DOHH2 (cell line): Measurements from ENCODE around the gene GSG1.

Experiments used
- H3F3A ChIP-seq: fragments of 200-600 bp; sonication (generic), shearing (Covaris generic); 2 replicates; pipeline ENCODE4 v1.6.0; 2016; ENCODE audit warnings: antibody characterized with exemption, mild to moderate bottlenecking; ENCODE audit not compliant: control insufficient read depth, insufficient read depth
- H3K27ac ChIP-seq: fragments of 200-600 bp; sonication (generic); 2 replicates; pipeline ENCODE4 v1.5.1; 2014; ENCODE audit warnings: low read depth, mild to moderate bottlenecking, low read length, moderate library complexity
- H3K27me3 ChIP-seq: fragments of 200-600 bp; sonication (generic); 2 replicates; pipeline ENCODE4 v1.6.1; 2014; ENCODE audit warnings: mild to moderate bottlenecking, low read length, mixed read lengths; ENCODE audit not compliant: control insufficient read depth
- H3K36me3 ChIP-seq: fragments of 200-600 bp; sonication (generic); 2 replicates; pipeline ENCODE4 v1.6.1; 2014; ENCODE audit warnings: mild to moderate bottlenecking, low read length, moderate library complexity, mixed read lengths; ENCODE audit not compliant: control insufficient read depth
- H3K4me1 ChIP-seq: fragments of 200-600 bp; sonication (generic); 2 replicates; pipeline ENCODE4 v1.6.1; 2014; ENCODE audit warnings: mild to moderate bottlenecking, low read length, mixed read lengths; ENCODE audit not compliant: control insufficient read depth
- H3K4me2 ChIP-seq: fragments of 200-600 bp; sonication (generic); 2 replicates; pipeline ENCODE4 v1.6.0; 2014; ENCODE audit warnings: mild to moderate bottlenecking, low read length, moderate library complexity
- H3K4me3 ChIP-seq: fragments of 200-600 bp; sonication (generic); 2 replicates; pipeline ENCODE4 v1.5.1; 2014; ENCODE audit warnings: mild to moderate bottlenecking, low read length, mixed read lengths
- H3K79me2 ChIP-seq: fragments of 200-600 bp; sonication (generic); 2 replicates; pipeline ENCODE4 v1.6.1; 2014; ENCODE audit warnings: mild to moderate bottlenecking, low read length, mixed read lengths; ENCODE audit not compliant: control insufficient read depth
- H3K9me2 ChIP-seq: fragments of 200-600 bp; sonication (generic); replicated peaks from 2 replicates; pipeline ENCODE4 v1.6.1; 2014; ENCODE audit warnings: mild to moderate bottlenecking, low read length, mixed read lengths; ENCODE audit not compliant: control insufficient read depth
- H3K9me3 ChIP-seq: fragments of 200-600 bp; sonication (generic); 2 replicates; pipeline ENCODE4 v1.6.1; 2014; ENCODE audit warnings: antibody characterized with exemption, low read length, mixed read lengths; ENCODE audit not compliant: control insufficient read depth, insufficient read depth
- H4K20me1 ChIP-seq: fragments of 200-600 bp; sonication (generic); 2 replicates; pipeline ENCODE4 v1.6.0; 2014; ENCODE audit warnings: low read depth, mild to moderate bottlenecking, antibody characterized with exemption, low read length, moderate library complexity; ENCODE audit not compliant: control insufficient read depth, insufficient read depth
- CTCF ChIP-seq: fragments of 200-600 bp; sonication (generic); IDR thresholded peaks from one replicate; pipeline ENCODE4 v1.5.1; 2014; ENCODE audit warnings: antibody characterized with exemption, mild to moderate bottlenecking, low read depth, low read length; ENCODE audit not compliant: poor library complexity, severe bottlenecking
- EZH2phosphoT487 ChIP-seq: fragments of 200-600 bp; sonication (generic); IDR thresholded peaks from 2 replicates; pipeline ENCODE4 v1.6.1; 2017; ENCODE audit warnings: borderline replicate concordance, mild to moderate bottlenecking, antibody characterized with exemption, low read length, moderate library complexity, mixed read lengths

Gene GSG1

GRCh38 chr12:13127444-13127843 lies 24.0 kb upstream of the GSG1 start:
- no peaks in the 10 kb centered on the region for H3K79me2 ChIP-seq
- no peaks in the 10 kb centered on the region for H3K4me1 ChIP-seq
- no peak overlapping the region for H3K4me3 ChIP-seq
- no peak for TF ChIP-seq EZH2phosphoT487
- TF ChIP-seq CTCF, result no peak
- H3K27ac ChIP-seq, result no peak overlapping the region
- no peaks in the 10 kb centered on the region for H4K20me1 ChIP-seq
- H3F3A ChIP-seq, result no peaks in the 10 kb centered on the region
- H3K4me2 ChIP-seq, result no peak overlapping the region
- H3K36me3 ChIP-seq, result no peaks in the 10 kb centered on the region
- no peaks in the 10 kb centered on the region for H3K9me3 ChIP-seq
- H3K9me2 ChIP-seq, result no peaks in the 10 kb centered on the region
- peaks cover 5% of the 10 kb centered on the region; the same call in 1 of the 2 replicates for H3K27me3 ChIP-seq

DNA sequence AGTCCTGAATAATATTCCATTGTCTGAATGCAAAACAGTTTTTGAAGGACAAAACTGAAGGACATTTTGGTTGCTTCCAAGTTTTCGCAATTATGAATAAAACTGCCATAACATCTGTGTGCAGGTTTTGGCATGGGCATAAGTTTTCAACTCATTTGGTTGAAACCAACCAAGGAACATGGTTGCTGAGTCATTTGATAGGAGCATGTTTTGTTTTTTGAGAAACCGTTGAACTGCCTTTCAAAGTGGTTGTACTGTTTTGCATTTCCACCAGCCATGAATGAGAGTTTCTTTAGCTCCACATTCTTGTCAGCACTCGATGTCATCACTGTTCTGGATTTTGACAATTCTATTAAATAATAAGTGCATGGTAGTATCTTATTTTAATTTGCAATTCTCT lies 23.0 kb upstream of the GSG1 start:
- TF ChIP-seq CTCF (no peak), EZH2phosphoT487 (no peak)
- Histone ChIP-seq H4K20me1 (no peaks in the 10 kb centered on the region), H3K27me3 (peaks cover 5% of the 10 kb centered on the region; the same call in 1 of the 2 replicates), H3K9me2 (no peaks in the 10 kb centered on the region), H3F3A (no peaks in the 10 kb centered on the region), H3K79me2 (no peaks in the 10 kb centered on the region), H3K9me3 (no peaks in the 10 kb centered on the region), H3K4me1 (no peaks in the 10 kb centered on the region), H3K4me2 (no peak overlapping the region), H3K4me3 (no peak overlapping the region), H3K36me3 (no peaks in the 10 kb centered on the region), H3K27ac (no peak overlapping the region)

GRCh38 chr12:13125996-13126395 lies 22.5 kb upstream of the GSG1 start:
- Histone ChIP-seq H3K4me3 (no peak overlapping the region), H3K27me3 (peaks cover 5% of the 10 kb centered on the region; the same call in 1 of the 2 replicates), H3K27ac (no peak overlapping the region), H3K36me3 (no peaks in the 10 kb centered on the region), H3F3A (no peaks in the 10 kb centered on the region), H3K9me2 (no peaks in the 10 kb centered on the region), H4K20me1 (no peaks in the 10 kb centered on the region), H3K79me2 (no peaks in the 10 kb centered on the region), H3K4me2 (no peak overlapping the region), H3K4me1 (no peaks in the 10 kb centered on the region), H3K9me3 (no peaks in the 10 kb centered on the region)
- TF ChIP-seq CTCF (no peak), EZH2phosphoT487 (no peak)
